ENCODE measurements around the gene XYLT1.

Gene XYLT1

GRCh38 chr16:17219991-17220390 lies 250.8 kb downstream of the XYLT1 start:
- no peak for DNase-seq

- no peak for DNase-seq
These were observed 254.8 kb downstream of the XYLT1 start for GRCh38 chr16:17215936-17216335.

- no peak for DNase-seq
These were observed 255.5 kb downstream of the XYLT1 start for GRCh38 chr16:17215306-17215705.

GRCh38 chr16:17213974-17214373 lies 256.8 kb downstream of the XYLT1 start:
- no peak for DNase-seq

GRCh38 chr16:17213025-17213424 lies 257.7 kb downstream of the XYLT1 start:
- DNase-seq: no peak

- no peak for DNase-seq
These were observed 258.2 kb downstream of the XYLT1 start for GRCh38 chr16:17212606-17213005.

- peak; percentile 17 for DNase-seq
These were observed 259.0 kb downstream of the XYLT1 start for GRCh38 chr16:17211797-17212196.

- no peak for DNase-seq
These were observed 264.0 kb downstream of the XYLT1 start for GRCh38 chr16:17206712-17207111.

- DNase-seq: no peak
These were observed 265.2 kb downstream of the XYLT1 start for GRCh38 chr16:17205279-17206211.

- DNase-seq: no peak
These were observed 266.1 kb downstream of the XYLT1 start for GRCh38 chr16:17204644-17205043.

- no peak for DNase-seq
These were observed 266.6 kb downstream of the XYLT1 start for GRCh38 chr16:17204206-17204605.

GRCh38 chr16:17203424-17203823 lies 267.3 kb downstream of the XYLT1 start:
- DNase-seq: no peak

- DNase-seq: no peak
These were observed 271.6 kb downstream of the XYLT1 start for GRCh38 chr16:17199135-17199534.

- DNase-seq: no peak
These were observed 274.2 kb downstream of the XYLT1 start for GRCh38 chr16:17196526-17196925.

- peak; percentile 62 for DNase-seq
These were observed 276.5 kb downstream of the XYLT1 start for GRCh38 chr16:17194190-17194780.

- no peak for DNase-seq
These were observed 277.1 kb downstream of the XYLT1 start for GRCh38 chr16:17193566-17194100.

GRCh38 chr16:17184026-17184425 lies 286.7 kb downstream of the XYLT1 start:
- no peak for DNase-seq

- DNase-seq: no peak
These were observed 292.5 kb downstream of the XYLT1 start for GRCh38 chr16:17177959-17178905.

GRCh38 chr16:17177242-17177958 lies 293.4 kb downstream of the XYLT1 start:
- DNase-seq: no peak

- no peak for DNase-seq
These were observed 294.6 kb downstream of the XYLT1 start for GRCh38 chr16:17176199-17176598.

- no peak for DNase-seq
These were observed 297.5 kb downstream of the XYLT1 start for GRCh38 chr16:17173281-17173680.
